PC-9 (cell line): Measurements from ENCODE around the gene ANKIB1. TPM values are rescaled to one million over a fixed set of nuclear protein-coding genes. Genes with fewer than 3 reads are reported as not detected.
"Not testable (repeated sequence)": the region's sequence is repeated elsewhere in the genome, so short reads cannot be mapped to it uniquely, and the experiment has no call there.

Source experiments
- BruUV-seq: library from RNA; stranded (reverse); fragments of 400-500 nt; replicated peaks from 2 replicates; lab custom pipeline; 2021; lab: Mats Ljungman, UMichigan
- CTCF ChIA-PET: fragments of 300-600 bp; sonication (Branson Sonifier 250); formaldehyde crosslinking; loops from one replicate; lab custom pipeline; 2022; ENCODE audit warnings: antibody characterized with exemption; lab: Charles Lee
- POLR2A ChIA-PET: fragments of 300-600 bp; sonication (Branson Sonifier 250); formaldehyde crosslinking; loops from one replicate; lab custom pipeline; 2022; ENCODE audit warnings: antibody characterized with exemption; ENCODE audit not compliant: unreplicated experiment; lab: Charles Lee
- DNase-seq, 2 experiments: peaks; one replicate each; pipeline versions ENCODE4 v3.0.0 to v3.0.0-alpha.2; 2015 to 2022; ENCODE audit warnings: mixed read lengths in 1 of 2
- H2AFZ ChIP-seq: fragments of 200-600 bp; sonication (generic); 2 replicates; pipeline ENCODE4 v1.8.1; 2017; ENCODE audit warnings: antibody characterized with exemption
- H3F3A ChIP-seq: fragments of 200-600 bp; sonication (generic); 2 replicates; pipeline ENCODE4 v1.8.1; 2017; ENCODE audit warnings: antibody characterized with exemption, mild to moderate bottlenecking, low read depth; ENCODE audit not compliant: insufficient read depth
- H3K27ac ChIP-seq: fragments of 200-600 bp; sonication (generic); 2 replicates; pipeline ENCODE4 v1.6.1; 2016; ENCODE audit warnings: mixed run types
- H3K27me3 ChIP-seq: fragments of 200-600 bp; sonication (generic); 2 replicates; pipeline ENCODE4 v1.6.1; 2016; ENCODE audit warnings: low read depth, mixed run types; ENCODE audit not compliant: insufficient read depth
- H3K36me3 ChIP-seq: fragments of 200-600 bp; sonication (generic); 2 replicates; pipeline ENCODE4 v1.6.1; 2016; ENCODE audit warnings: low read depth, mixed run types
- H3K4me1 ChIP-seq: fragments of 200-600 bp; sonication (generic); replicated peaks from 2 replicates; pipeline ENCODE4 v1.6.1; 2016; ENCODE audit warnings: mixed run types; ENCODE audit not compliant: insufficient read depth
- H3K4me2 ChIP-seq: fragments of 200-600 bp; sonication (generic); 2 replicates; pipeline ENCODE4 v1.6.1; 2017; ENCODE audit warnings: mixed run types
- H3K4me3 ChIP-seq: fragments of 200-600 bp; sonication (generic); 2 replicates; pipeline ENCODE4 v1.6.1; 2016; ENCODE audit warnings: mixed run types
- H3K79me2 ChIP-seq: fragments of 200-600 bp; sonication (generic); 2 replicates; pipeline ENCODE4 v1.6.1; 2017; ENCODE audit warnings: low read depth, mixed run types
- H3K9me2 ChIP-seq: fragments of 200-600 bp; sonication (generic); 2 replicates; pipeline ENCODE4 v1.8.1; 2017; ENCODE audit warnings: mild to moderate bottlenecking; ENCODE audit not compliant: insufficient read depth
- H3K9me3 ChIP-seq: fragments of 200-600 bp; sonication (generic); 2 replicates; pipeline ENCODE4 v1.8.1; 2016; ENCODE audit warnings: low read depth; ENCODE audit not compliant: insufficient read depth
- H4K20me1 ChIP-seq: fragments of 200-600 bp; sonication (generic); 2 replicates; pipeline ENCODE4 v1.8.1; 2017; ENCODE audit not compliant: insufficient read depth
- CTCF ChIP-seq: fragments of 200-600 bp; sonication (generic); conservative IDR thresholded peaks from 2 replicates; pipeline ENCODE4 v1.6.1; 2017; ENCODE audit warnings: mixed run types, antibody characterized with exemption, mild to moderate bottlenecking, moderate library complexity
- EZH2 ChIP-seq: fragments of 200-600 bp; sonication (generic); IDR thresholded peaks from 2 replicates; pipeline ENCODE4 v1.8.0; 2017; ENCODE audit warnings: antibody characterized with exemption, low read depth
- intact Hi-C: fragments of 100-400 bp; cut with micrococcal nuclease; formaldehyde crosslinking; loops from one replicate; pipeline ENCODE4 v1.10.0; 2022; ENCODE audit not compliant: unreplicated experiment
- total RNA-seq: library from RNA; stranded (reverse); gene quantifications from 2 replicates; pipeline ENCODE4 v1.2.3, GENCODE V29; 2021

ANKIB1 gene
- total RNA-seq, 1 experiment from 2014 or later = 116 TPM

- Histone ChIP-seq H3K9me2 (no peaks in the 10 kb centered on the region), H3K4me1 (no peaks in the 10 kb centered on the region), H3K27ac (no peak overlapping the region), H3K4me3 (no peak overlapping the region), H2AFZ (no peak overlapping the region), H3K27me3 (no peaks in the 10 kb centered on the region), H4K20me1 (no peaks in the 10 kb centered on the region), H3F3A (no peaks in the 10 kb centered on the region), H3K79me2 (no peaks in the 10 kb centered on the region), H3K9me3 (no peaks in the 10 kb centered on the region), H3K4me2 (no peak overlapping the region), H3K36me3 (no peaks in the 10 kb centered on the region)
- no peak for DNase-seq
- CTCF ChIA-PET = no interaction called here
- POLR2A ChIA-PET = no interaction called here
- BruUV-seq = no TSS peak
- intact Hi-C loops = no loop called here
- TF ChIP-seq EZH2 (no peak), CTCF (no peak)
These were observed 158.4 kb downstream of the ANKIB1 start for GRCh38 chr7:92404170-92404614.

GRCh38 chr7:92409357-92409756, 163.6 kb downstream of the ANKIB1 start:
- Histone ChIP-seq H2AFZ (no peak overlapping the region), H3K36me3 (no peaks in the 10 kb centered on the region), H3K4me1 (no peaks in the 10 kb centered on the region), H3K4me3 (no peak overlapping the region), H3K27ac (no peak overlapping the region), H3K9me3 (no peaks in the 10 kb centered on the region), H3K4me2 (no peak overlapping the region), H4K20me1 (no peaks in the 10 kb centered on the region), H3K9me2 (no peaks in the 10 kb centered on the region), H3K79me2 (no peaks in the 10 kb centered on the region), H3K27me3 (no peaks in the 10 kb centered on the region), H3F3A (no peaks in the 10 kb centered on the region)
- no peak for DNase-seq
- ChIA-PET POLR2A (no interaction called here), CTCF (no interaction called here)
- TF ChIP-seq EZH2 (no peak), CTCF (no peak)
- BruUV-seq = no TSS peak
- intact Hi-C loops = no loop called here

- CTCF ChIA-PET, H3F3A ChIP-seq, H3K9me3 ChIP-seq, H3K9me2 ChIP-seq, H3K27me3 ChIP-seq, H3K4me2 ChIP-seq, BruUV-seq, H4K20me1 ChIP-seq, H3K27ac ChIP-seq, H2AFZ ChIP-seq, H3K4me1 ChIP-seq, intact Hi-C loops, H3K36me3 ChIP-seq, H3K4me3 ChIP-seq, H3K79me2 ChIP-seq, DNase-seq, POLR2A ChIA-PET: not testable (repeated sequence)
These were observed 164.4 kb downstream of the ANKIB1 start for GRCh38 chr7:92410162-92410561.

- H3K27ac ChIP-seq = no peak overlapping the region
- no peaks in the 10 kb centered on the region for H3K9me3 ChIP-seq
- H3K4me3 ChIP-seq = no peak overlapping the region
- intact Hi-C loops = no loop called here
- H3K36me3 ChIP-seq = no peaks in the 10 kb centered on the region
- POLR2A ChIA-PET = no interaction called here
- H3K4me2 ChIP-seq = no peak overlapping the region
- H3K79me2 ChIP-seq = no peaks in the 10 kb centered on the region
- no peaks in the 10 kb centered on the region; the same call in 1 of the 2 replicates for H3K9me2 ChIP-seq
- H3F3A ChIP-seq = no peaks in the 10 kb centered on the region
- H3K4me1 ChIP-seq = no peaks in the 10 kb centered on the region
- no peaks in the 10 kb centered on the region for H3K27me3 ChIP-seq
- H4K20me1 ChIP-seq = no peaks in the 10 kb centered on the region
- CTCF ChIA-PET = no interaction called here
- no TSS peak for BruUV-seq
- H2AFZ ChIP-seq = no peak overlapping the region
- DNase-seq = no peak
- no peak for TF ChIP-seq EZH2
- no peak for TF ChIP-seq CTCF
These were observed 167.0 kb downstream of the ANKIB1 start for GRCh38 chr7:92412745-92413144.
